SJCRH30 (cell line): Measurements from ENCODE around the gene SP6. TPM values are rescaled to one million over a fixed set of nuclear protein-coding genes. Genes with fewer than 3 reads are reported as not detected.

Experiments used
- DNase-seq, 2 experiments: peaks; one replicate each; pipeline ENCODE4 v3.0.0-alpha.2; 2015 to 2020
- H3K27ac ChIP-seq: fragments of 250-450 bp; sonication (Bioruptor Pico); 2 replicates; pipeline ENCODE4 v1.5.1; 2020; ENCODE audit warnings: mild to moderate bottlenecking, moderate library complexity
- H3K27me3 ChIP-seq: fragments of 250-450 bp; sonication (Bioruptor Pico); 2 replicates; pipeline ENCODE4 v1.5.1; 2020; ENCODE audit warnings: mild to moderate bottlenecking, moderate library complexity
- H3K36me3 ChIP-seq: fragments of 250-450 bp; sonication (Bioruptor Pico); 2 replicates; pipeline ENCODE4 v1.5.1; 2020; ENCODE audit warnings: mild to moderate bottlenecking, moderate library complexity
- H3K4me1 ChIP-seq: fragments of 250-450 bp; sonication (Bioruptor Pico); 2 replicates; pipeline ENCODE4 v1.5.1; 2020; ENCODE audit warnings: mild to moderate bottlenecking, moderate library complexity
- H3K4me3 ChIP-seq: fragments of 250-450 bp; sonication (Bioruptor Pico); 2 replicates; pipeline ENCODE4 v1.5.1; 2020; ENCODE audit warnings: mild to moderate bottlenecking, moderate library complexity
- H3K9me3 ChIP-seq: fragments of 250-450 bp; sonication (Bioruptor Pico); replicated peaks from 2 replicates; pipeline ENCODE4 v1.5.1; 2020; ENCODE audit warnings: mild to moderate bottlenecking, moderate library complexity
- total RNA-seq: library from RNA; depleted of rRNA; stranded (reverse); fragments of >200 nt; shearing (Covaris generic); gene quantifications from 2 replicates; pipeline ENCODE4 v1.2.3, GENCODE V29; 2014

The SP6 gene
- total RNA-seq, 1 experiment from 2014 or later = not detected

DNA sequence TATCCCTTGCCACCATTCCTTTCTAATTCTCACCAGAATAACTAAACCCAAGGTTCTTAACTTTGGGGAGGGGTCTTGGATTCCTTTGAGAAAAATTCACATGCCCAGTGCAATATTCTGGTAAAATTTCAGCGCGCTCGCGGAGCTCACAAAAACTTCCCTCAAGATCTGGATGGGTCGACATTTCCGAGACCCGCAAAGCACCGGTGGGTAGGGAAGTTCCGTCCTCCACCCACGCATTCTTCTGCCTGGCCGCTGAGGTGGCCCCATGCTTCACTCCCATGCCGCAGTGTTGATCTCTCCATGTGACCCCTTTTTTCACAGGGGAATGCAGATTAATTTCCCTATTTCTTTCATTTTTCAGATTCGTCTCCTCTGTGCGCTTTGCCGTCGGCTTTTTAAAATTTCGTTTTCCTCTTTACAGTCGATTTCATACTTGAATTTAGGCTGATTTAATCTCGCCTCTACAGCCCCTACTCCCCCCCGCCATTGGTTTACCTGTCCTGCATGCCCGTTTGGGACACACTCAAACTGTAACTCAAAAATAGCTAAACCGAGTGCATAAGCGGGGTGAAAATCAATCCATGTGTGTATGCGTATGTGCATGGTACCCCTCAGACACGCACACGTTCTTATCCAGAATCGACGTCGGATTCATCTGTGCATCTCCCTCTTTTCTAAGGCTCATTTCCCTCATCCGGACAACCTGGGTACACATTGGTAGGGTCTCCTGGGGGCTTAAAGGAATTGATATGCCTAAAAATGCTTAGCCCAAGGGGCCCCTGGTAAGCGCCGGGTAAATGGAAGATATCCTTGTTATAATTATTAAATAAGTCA lies 1.4 kb upstream of the SP6 start:
- DNase-seq = no peak
- Histone ChIP-seq H3K9me3 (no peaks in the 10 kb centered on the region), H3K4me3 (no peak overlapping the region), H3K4me1 (no peaks in the 10 kb centered on the region), H3K27ac (no peak overlapping the region), H3K27me3 (peaks cover 78% of the 10 kb centered on the region), H3K36me3 (no peaks in the 10 kb centered on the region)

DNA sequence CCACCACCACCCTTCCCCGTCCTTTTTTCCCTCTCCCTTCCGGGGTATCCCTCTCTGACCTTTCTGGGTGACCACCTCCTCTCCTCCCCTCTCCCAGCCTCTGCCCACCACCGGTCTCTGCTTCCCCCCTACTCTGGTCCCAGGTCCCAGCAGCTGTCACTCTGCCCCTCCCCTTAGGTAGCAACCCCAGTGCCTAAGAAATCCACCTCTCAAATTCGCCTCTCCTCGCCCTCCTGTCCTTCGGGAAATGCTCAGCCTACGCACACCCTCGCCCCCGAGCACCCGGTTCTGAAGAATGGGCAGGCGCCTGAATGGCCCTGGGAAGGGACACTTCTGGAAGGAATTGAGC lies 775 bp upstream of the SP6 start:
- H3K36me3 ChIP-seq = no peaks in the 10 kb centered on the region
- H3K27ac ChIP-seq = no peak overlapping the region
- no peaks in the 10 kb centered on the region for H3K9me3 ChIP-seq
- DNase-seq = no peak
- H3K27me3 ChIP-seq = peaks cover 80% of the 10 kb centered on the region
- H3K4me1 ChIP-seq = no peaks in the 10 kb centered on the region
- H3K4me3 ChIP-seq = no peak overlapping the region

DNA sequence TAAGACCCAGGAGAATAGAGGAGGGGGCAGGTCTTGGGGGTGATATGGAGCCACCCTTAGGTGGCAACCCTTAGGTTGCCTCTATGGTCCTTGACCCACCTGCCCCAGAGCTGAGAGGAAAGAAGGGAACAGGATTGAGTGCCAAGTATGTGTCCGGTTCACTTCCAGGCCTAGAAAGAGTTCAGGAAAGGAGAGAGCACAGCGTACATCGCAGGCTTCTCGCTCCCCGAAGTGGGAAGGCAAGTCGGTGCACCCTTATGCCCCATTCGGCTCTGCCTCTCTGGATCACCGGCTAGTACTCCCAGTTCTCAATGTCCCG lies 631 bp downstream of the SP6 start:
- no peak overlapping the region for H3K27ac ChIP-seq
- DNase-seq = no peak
- no peak overlapping the region for H3K4me3 ChIP-seq
- H3K27me3 ChIP-seq = peaks cover 81% of the 10 kb centered on the region
- no peaks in the 10 kb centered on the region for H3K9me3 ChIP-seq
- no peaks in the 10 kb centered on the region for H3K36me3 ChIP-seq
- no peaks in the 10 kb centered on the region for H3K4me1 ChIP-seq

DNA sequence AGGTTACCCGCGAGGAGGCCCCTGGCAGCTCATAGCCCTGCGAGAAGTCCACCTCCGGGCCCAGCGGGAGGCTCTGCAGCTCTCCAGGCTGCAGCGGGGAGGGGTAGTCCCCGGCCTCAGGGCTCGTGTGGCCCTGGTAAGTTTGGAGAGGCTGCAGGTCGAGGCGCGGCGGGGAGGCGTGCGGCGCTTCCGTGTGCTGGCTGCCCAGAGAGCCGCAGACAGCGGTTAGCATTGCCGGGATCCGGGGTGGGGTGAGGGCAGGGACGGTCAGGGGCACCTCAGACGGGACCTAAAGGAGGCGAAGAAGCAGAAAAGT lies 2.8 kb downstream of the SP6 start:
- H3K27me3 ChIP-seq = peaks cover 74% of the 10 kb centered on the region
- no peaks in the 10 kb centered on the region for H3K9me3 ChIP-seq
- peaks cover 4% of the 10 kb centered on the region; the same call in 1 of the 2 replicates for H3K4me1 ChIP-seq
- no peak overlapping the region for H3K4me3 ChIP-seq
- no peak for DNase-seq
- H3K27ac ChIP-seq = no peak overlapping the region
- no peaks in the 10 kb centered on the region for H3K36me3 ChIP-seq

- no peak for DNase-seq
- no peaks in the 10 kb centered on the region for H3K36me3 ChIP-seq
- peaks cover 68% of the 10 kb centered on the region for H3K27me3 ChIP-seq
- H3K27ac ChIP-seq = no peak overlapping the region
- H3K9me3 ChIP-seq = no peaks in the 10 kb centered on the region
- no peak overlapping the region for H3K4me3 ChIP-seq
- peaks cover 4% of the 10 kb centered on the region; the same call in 1 of the 2 replicates for H3K4me1 ChIP-seq
Observed at GRCh38 chr17:47847341-47848197, 3.4 kb downstream of the SP6 start.

- H3K4me3 ChIP-seq = no peak overlapping the region
- no peaks in the 10 kb centered on the region for H3K36me3 ChIP-seq
- H3K27me3 ChIP-seq = peaks cover 63% of the 10 kb centered on the region
- H3K9me3 ChIP-seq = no peaks in the 10 kb centered on the region
- peaks cover 8% of the 10 kb centered on the region for H3K4me1 ChIP-seq
- no peak for DNase-seq
- no peak overlapping the region for H3K27ac ChIP-seq
Observed at GRCh38 chr17:47846716-47847340, 4.1 kb downstream of the SP6 start.

DNA sequence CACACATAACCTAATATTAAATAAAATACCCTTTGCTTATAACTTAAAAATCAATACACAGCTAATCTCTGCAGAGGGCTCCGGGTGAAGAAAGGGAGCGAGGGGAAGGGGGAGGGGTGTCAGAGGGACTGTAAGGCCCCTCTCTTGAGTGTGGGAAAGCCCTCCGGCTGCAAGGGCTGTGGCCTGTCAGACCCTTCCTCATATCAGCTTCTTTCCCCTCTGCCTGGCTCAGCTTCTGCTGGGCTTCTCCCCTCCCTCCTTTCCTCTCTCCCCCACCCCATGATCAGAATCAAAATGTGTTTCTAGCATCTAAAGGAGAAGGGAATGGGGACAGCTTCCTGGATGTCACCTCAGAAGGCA lies 5.3 kb downstream of the SP6 start:
- peaks cover 12% of the 10 kb centered on the region for H3K4me1 ChIP-seq
- peaks cover 58% of the 10 kb centered on the region for H3K27me3 ChIP-seq
- H3K9me3 ChIP-seq = no peaks in the 10 kb centered on the region
- H3K36me3 ChIP-seq = no peaks in the 10 kb centered on the region
- DNase-seq = no peak
- H3K27ac ChIP-seq = no peak overlapping the region
- H3K4me3 ChIP-seq = no peak overlapping the region

- Histone ChIP-seq H3K4me3 (no peak overlapping the region), H3K36me3 (no peaks in the 10 kb centered on the region), H3K27ac (no peak overlapping the region), H3K27me3 (peaks cover 52% of the 10 kb centered on the region), H3K4me1 (peaks cover 12% of the 10 kb centered on the region), H3K9me3 (no peaks in the 10 kb centered on the region)
- no peak for DNase-seq
Observed at GRCh38 chr17:47844814-47845715, 5.9 kb downstream of the SP6 start.

DNA sequence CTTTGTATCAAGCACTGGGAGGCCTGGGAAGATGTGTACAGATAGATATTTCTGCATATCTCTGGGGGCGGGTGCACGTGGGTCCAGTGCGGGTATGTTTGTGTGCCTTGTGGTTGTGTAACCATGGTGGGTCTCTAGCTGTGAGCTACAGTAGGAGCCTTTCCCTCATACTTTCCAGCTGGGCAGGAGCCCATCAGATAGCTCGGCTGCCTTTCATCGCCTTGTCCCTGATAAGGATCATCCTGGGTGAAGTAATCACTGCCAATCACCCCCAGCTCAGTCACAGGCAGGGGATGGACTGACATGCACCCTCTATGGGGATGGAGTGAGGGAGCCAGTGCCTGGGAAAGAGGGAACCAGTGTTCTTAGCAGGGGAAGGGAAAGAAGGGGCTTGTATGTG lies 6.7 kb downstream of the SP6 start:
- Histone ChIP-seq H3K4me1 (peaks cover 12% of the 10 kb centered on the region), H3K27ac (no peak overlapping the region), H3K36me3 (no peaks in the 10 kb centered on the region), H3K4me3 (no peak overlapping the region), H3K9me3 (no peaks in the 10 kb centered on the region), H3K27me3 (peaks cover 43% of the 10 kb centered on the region)
- no peak for DNase-seq

DNA sequence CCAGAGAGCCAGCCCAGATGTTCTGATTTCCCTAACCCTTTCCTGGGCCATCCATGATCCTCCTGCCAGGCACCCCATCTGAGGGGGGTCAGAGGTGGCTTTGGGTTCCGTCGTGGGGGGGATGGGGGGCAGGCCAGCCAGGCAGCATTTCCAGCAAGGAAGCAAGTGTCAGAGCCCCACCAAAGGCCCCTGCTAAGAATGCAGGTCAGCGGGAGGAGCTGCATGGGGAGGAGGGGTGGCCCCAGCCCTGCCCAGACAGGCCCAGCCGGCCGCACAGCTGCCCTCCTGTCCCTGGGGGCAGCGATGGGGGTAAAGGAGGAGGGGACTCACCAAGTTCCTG lies 7.6 kb downstream of the SP6 start:
- Histone ChIP-seq H3K9me3 (no peaks in the 10 kb centered on the region), H3K4me3 (no peak overlapping the region), H3K27me3 (peaks cover 36% of the 10 kb centered on the region; the same call in 1 of the 2 replicates), H3K4me1 (peaks cover 12% of the 10 kb centered on the region), H3K27ac (no peak overlapping the region), H3K36me3 (no peaks in the 10 kb centered on the region)
- DNase-seq = no peak

DNA sequence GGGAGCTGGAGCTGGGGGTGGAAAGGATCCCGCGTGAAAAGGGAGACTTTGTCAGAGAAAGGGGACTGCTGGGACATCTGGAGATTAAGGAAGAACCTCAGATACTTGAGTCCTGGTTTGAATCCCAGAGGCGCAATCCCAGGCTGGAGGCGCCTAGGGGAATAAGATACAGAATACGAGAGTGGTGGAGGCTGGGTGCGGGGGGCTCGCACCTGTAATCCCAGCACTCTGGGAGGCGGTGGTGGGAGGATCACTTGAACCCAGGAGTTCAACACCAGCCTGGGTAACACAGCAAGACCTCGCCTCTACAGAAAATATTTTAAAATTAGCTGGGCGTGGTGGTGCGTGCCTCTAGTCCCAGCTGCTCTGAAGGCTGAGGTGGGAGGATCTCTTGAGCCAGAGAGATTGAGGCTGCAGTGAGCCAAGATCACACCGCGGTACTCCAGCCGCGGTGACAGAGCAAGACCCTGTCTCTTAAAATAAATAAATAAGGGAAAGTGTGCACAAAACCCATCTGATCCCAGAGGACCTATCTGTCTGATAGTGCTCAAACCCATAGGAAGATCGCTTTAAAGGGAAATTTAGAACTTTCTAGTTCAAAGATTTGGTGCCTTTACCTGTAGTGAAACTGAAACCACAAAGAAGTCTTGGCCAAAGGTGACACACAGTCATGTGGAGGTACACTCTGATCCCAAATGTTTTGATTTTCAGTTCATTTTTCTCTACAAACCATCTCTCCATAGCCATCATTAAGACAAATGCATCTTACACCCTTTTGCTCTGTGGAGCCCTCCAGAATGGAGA lies 9.3 kb downstream of the SP6 start:
- no peaks in the 10 kb centered on the region for H3K36me3 ChIP-seq
- H3K4me1 ChIP-seq = peaks cover 12% of the 10 kb centered on the region
- peak overlapping the region; percentile 73 for H3K4me3 ChIP-seq

DNA sequence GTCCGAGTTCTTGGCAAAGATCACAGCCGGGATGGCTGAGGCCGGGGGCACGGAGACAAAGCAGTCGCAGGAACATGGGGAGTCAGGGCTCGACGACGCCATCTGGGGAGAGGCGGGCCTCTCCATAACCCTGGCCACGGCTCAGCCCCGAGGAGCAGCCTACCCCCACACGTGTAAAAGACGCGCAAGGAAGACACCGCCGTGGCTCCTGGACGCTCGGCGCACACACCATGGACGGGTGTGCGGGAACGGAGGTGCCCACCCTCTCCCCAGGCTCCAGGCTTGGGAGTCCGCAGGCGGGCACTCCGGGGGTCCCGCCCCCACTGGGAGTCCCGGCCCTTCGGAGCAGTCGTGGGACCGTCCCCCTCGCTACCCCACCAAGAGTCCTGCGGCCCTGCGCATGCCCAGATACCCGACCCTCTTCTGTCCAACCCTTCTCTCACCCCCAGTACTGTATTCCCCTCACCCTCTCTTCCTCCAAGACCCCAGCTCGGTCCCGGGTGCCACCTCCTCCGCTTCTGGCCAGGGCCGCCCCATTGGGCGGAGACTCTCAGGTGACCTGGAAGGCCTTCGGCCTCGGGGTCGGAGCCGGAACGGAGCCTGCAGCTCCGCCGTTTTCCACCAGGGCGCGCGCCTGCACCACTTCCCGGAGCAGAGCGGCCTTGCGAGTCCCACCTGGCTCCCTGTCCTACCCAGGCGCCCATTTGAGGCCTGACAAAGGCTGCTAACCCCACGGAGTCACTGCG lies 10.0 kb downstream of the SP6 start, which contains the start of gene SCRN2:
TSS of gene SCRN2 (minus strand) at position 532 of the 746 bp plus-strand sequence. CDS start at position 102, 430 bp downstream.
- Histone ChIP-seq H3K36me3 (no peaks in the 10 kb centered on the region), H3K4me1 (peaks cover 12% of the 10 kb centered on the region), H3K27me3 (peaks cover 17% of the 10 kb centered on the region; the same call in 1 of the 2 replicates), H3K4me3 (peak within 1 kb of the TSS; percentile 73), H3K9me3 (no peaks in the 10 kb centered on the region), H3K27ac (peak within 1 kb of the TSS; percentile 8; the same call in 1 of the 2 replicates)
- DNase-seq = peak; percentile 89 to 93

More for the DNA sequence above, 9.3 kb downstream of the SP6 start:
- Histone ChIP-seq H3K9me3 (no peaks in the 10 kb centered on the region), H3K27me3 (peaks cover 25% of the 10 kb centered on the region; the same call in 1 of the 2 replicates), H3K27ac (no peak overlapping the region)
- DNase-seq = no peak
